SK-N-MC (cell line): ENCODE measurements around the gene ZC2HC1B.

Experiments used
- EZH2 ChIP-seq: fragments of 200-600 bp; sonication (generic); IDR thresholded peaks from one replicate; pipeline ENCODE4 v1.6.1; 2017; ENCODE audit warnings: antibody characterized with exemption
- FOXP2 ChIP-seq: optimal IDR thresholded peaks from 2 replicates; pipeline ENCODE3; 2011; ENCODE audit warnings: mild to moderate bottlenecking, moderate library complexity; ENCODE audit not compliant: insufficient read depth; ENCODE audit errors: extremely low read length, control extremely low read depth
- POLR2AphosphoS5 ChIP-seq: IDR thresholded peaks from 2 replicates; pipeline ENCODE4 v1.6.1; 2012; ENCODE audit warnings: mild to moderate bottlenecking, low read depth, low read length, borderline replicate concordance

- TF ChIP-seq POLR2AphosphoS5 = no peak
- TF ChIP-seq EZH2 = no peak
- no peak for TF ChIP-seq FOXP2
Measured at GRCh38 chr6:143959927-143960326, 95.7 kb downstream of the ZC2HC1B start.
